ENCODE results near the gene GALNT9. TPM values are rescaled to one million over a fixed set of nuclear protein-coding genes. Genes with fewer than 3 reads are reported as not detected.
"Not testable (repeated sequence)": the region's sequence is repeated elsewhere in the genome, so short reads cannot be mapped to it uniquely, and the experiment has no call there.

GALNT9 gene
- total RNA-seq, 1 donor from 2014 or later: 0.33 TPM

- DNase-seq (ENCODE audit: low read depth, low spot score): no peak
These were observed 91.5 kb downstream of the GALNT9 start for GRCh38 chr12:132237772-132238487.

- no peak for DNase-seq (ENCODE audit: low read depth, low spot score)
These were observed 92.2 kb downstream of the GALNT9 start for GRCh38 chr12:132236930-132237771.

- no peak for DNase-seq (ENCODE audit: low read depth, low spot score)
These were observed 93.1 kb downstream of the GALNT9 start for GRCh38 chr12:132236129-132236929.

- DNase-seq (ENCODE audit: low read depth, low spot score): no peak
These were observed 94.1 kb downstream of the GALNT9 start for GRCh38 chr12:132235116-132235820.

GRCh38 chr12:132230381-132230780, 99.0 kb downstream of the GALNT9 start:
- no peak for DNase-seq (ENCODE audit: low read depth, low spot score)

GRCh38 chr12:132229926-132230325, 99.5 kb downstream of the GALNT9 start:
- DNase-seq (ENCODE audit: low read depth, low spot score): no peak

- DNase-seq (ENCODE audit: low read depth, low spot score): no peak
These were observed 100.1 kb downstream of the GALNT9 start for GRCh38 chr12:132229193-132229760.

GRCh38 chr12:132228476-132229192, 100.8 kb downstream of the GALNT9 start:
- no peak for DNase-seq (ENCODE audit: low read depth, low spot score)

GRCh38 chr12:132227782-132228475, 101.5 kb downstream of the GALNT9 start:
- no peak for DNase-seq (ENCODE audit: low read depth, low spot score)

GRCh38 chr12:132227118-132227517, 102.3 kb downstream of the GALNT9 start:
- no peak for DNase-seq (ENCODE audit: low read depth, low spot score)

GRCh38 chr12:132226604-132227003, 102.8 kb downstream of the GALNT9 start:
- no peak for DNase-seq (ENCODE audit: low read depth, low spot score)

- no peak for DNase-seq (ENCODE audit: low read depth, low spot score)
These were observed 104.2 kb downstream of the GALNT9 start for GRCh38 chr12:132225214-132225613.

- DNase-seq (ENCODE audit: low read depth, low spot score): no peak
These were observed 104.9 kb downstream of the GALNT9 start for GRCh38 chr12:132224484-132224883.

GRCh38 chr12:132222808-132223173, 106.6 kb downstream of the GALNT9 start:
- DNase-seq (ENCODE audit: low read depth, low spot score): no peak

- DNase-seq (ENCODE audit: low read depth, low spot score): no peak
These were observed 107.1 kb downstream of the GALNT9 start for GRCh38 chr12:132222096-132222807.

- DNase-seq (ENCODE audit: low read depth, low spot score): not testable (repeated sequence)
These were observed 109.6 kb downstream of the GALNT9 start for GRCh38 chr12:132219761-132220160.

GRCh38 chr12:132219323-132219722, 110.1 kb downstream of the GALNT9 start:
- no peak for DNase-seq (ENCODE audit: low read depth, low spot score)

- DNase-seq (ENCODE audit: low read depth, low spot score): no peak
These were observed 110.5 kb downstream of the GALNT9 start for GRCh38 chr12:132218915-132219314.

- no peak for DNase-seq (ENCODE audit: low read depth, low spot score)
These were observed 110.9 kb downstream of the GALNT9 start for GRCh38 chr12:132218527-132218875.

Measured in pulmonary artery endothelial cell (primary cell).